ENCODE data around the gene AMBN. TPM values are rescaled to one million over a fixed set of nuclear protein-coding genes. Genes with fewer than 3 reads are reported as not detected.

Gene AMBN, protein sequence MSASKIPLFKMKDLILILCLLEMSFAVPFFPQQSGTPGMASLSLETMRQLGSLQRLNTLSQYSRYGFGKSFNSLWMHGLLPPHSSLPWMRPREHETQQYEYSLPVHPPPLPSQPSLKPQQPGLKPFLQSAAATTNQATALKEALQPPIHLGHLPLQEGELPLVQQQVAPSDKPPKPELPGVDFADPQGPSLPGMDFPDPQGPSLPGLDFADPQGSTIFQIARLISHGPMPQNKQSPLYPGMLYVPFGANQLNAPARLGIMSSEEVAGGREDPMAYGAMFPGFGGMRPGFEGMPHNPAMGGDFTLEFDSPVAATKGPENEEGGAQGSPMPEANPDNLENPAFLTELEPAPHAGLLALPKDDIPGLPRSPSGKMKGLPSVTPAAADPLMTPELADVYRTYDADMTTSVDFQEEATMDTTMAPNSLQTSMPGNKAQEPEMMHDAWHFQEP
- not detected in 2 replicates for total RNA-seq

DNA sequence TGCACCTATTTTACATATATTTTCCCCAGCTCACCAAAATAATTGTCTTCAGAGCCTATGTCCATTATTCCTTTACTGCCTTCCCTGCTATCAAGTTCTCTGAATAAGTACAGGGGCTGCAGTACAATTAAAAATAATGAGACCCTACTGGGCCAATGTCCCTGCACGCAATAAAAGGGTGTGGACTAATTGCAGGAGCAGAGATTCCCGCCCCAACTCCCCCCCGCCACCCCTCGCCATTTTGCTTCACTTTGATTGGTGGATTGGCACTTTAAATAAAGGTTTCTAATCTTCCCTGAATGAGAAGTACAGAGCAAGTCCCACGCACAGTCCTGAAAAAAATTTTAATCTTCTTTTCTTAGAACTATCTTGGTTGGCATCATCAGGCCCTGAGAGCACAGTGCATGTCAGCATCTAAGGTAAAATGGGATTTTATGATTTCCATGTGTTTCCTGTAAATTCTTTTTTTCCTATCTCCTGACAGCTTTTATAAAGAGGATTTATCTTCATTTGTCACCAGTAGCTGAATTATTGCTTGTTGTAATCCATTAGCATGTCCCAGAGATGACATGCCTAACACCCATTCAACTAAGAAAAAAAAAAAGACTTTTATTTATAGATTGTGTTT is at the start of gene AMBN:
Gene AMBN (plus strand): TSS at position 302 of the 628 bp plus-strand sequence. CDS start 103 bp downstream, at position 405.

DNA sequence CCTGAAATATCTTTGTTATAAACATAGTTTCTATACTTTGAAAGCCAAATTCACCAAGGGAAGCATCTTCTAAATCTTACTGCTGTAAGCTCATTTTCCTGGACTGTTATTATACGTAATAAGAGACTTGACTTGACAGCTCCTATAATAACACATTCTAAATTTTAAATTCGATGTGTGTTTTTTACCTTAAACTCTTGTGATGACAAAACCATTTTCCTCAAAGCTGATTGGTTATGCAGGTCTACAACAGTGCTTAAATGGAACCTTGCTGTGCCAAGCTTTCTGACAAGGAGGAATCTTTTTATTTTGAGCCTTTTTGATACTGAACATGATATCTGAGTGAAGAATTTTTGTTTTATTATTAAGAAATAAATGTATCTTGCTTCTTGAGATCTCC is 36.4 kb downstream of the AMBN start, which contains the start of gene ENAM:
Gene ENAM (plus strand): TSS at position 301 of the 400 bp plus-strand sequence. CDS start 757 bp downstream, outside the sequence.

Other genes starting within 250 kb of the AMBN start
- not detected in 2 replicates for gene SMR3A, start 231.5 kb upstream of the AMBN start, total RNA-seq
- not detected in 2 replicates for gene SMR3B, start 209.1 kb upstream of the AMBN start, total RNA-seq
- gene OPRPN, start 194.3 kb upstream of the AMBN start, total RNA-seq: not detected in 2 replicates
- gene MUC7, start 120.1 kb upstream of the AMBN start, total RNA-seq: not detected in 2 replicates
- not detected in 2 replicates for gene AMTN, start 73.7 kb upstream of the AMBN start, total RNA-seq
- 0.89 TPM in 1 of 2 replicates, not detected in the other for gene ENAM, start 36.5 kb downstream of the AMBN start, total RNA-seq
- gene JCHAIN, start 74.3 kb downstream of the AMBN start, total RNA-seq: not detected in 2 replicates
- 11.4 and 11.9 TPM in 2 replicates for gene UTP3, start 96.3 kb downstream of the AMBN start, total RNA-seq
- gene RUFY3, start 129.7 kb downstream of the AMBN start, total RNA-seq: 15.0 and 19.0 TPM in 2 replicates
- gene GRSF1, start 247.6 kb downstream of the AMBN start, total RNA-seq: 49.2 and 61.9 TPM in 2 replicates

All from mesangial cell (primary cell).